OCI-LY3 (cell line): Measurements from ENCODE around the gene LMO7.

Source experiments
- H2AFZ ChIP-seq: fragments of 200-600, 300-600 bp; shearing (Covaris generic); 2 replicates; pipeline ENCODE4 v1.6.0; 2014; ENCODE audit warnings: antibody characterized with exemption, low read depth, low read length
- H3K27ac ChIP-seq: fragments of 200-600, 300-600 bp; sonication (generic); 2 replicates; pipeline ENCODE4 v1.5.1; 2014; ENCODE audit warnings: mild to moderate bottlenecking, low read length, moderate library complexity, mixed read lengths
- H3K27me3 ChIP-seq: fragments of 200-600, 300-600 bp; sonication (generic); 2 replicates; pipeline ENCODE4 v1.6.1; 2014; ENCODE audit warnings: low read depth, low read length, mixed read lengths
- H3K36me3 ChIP-seq: fragments of 200-600, 300-600 bp; sonication (generic); replicated peaks from 2 replicates; pipeline ENCODE3; 2014; ENCODE audit warnings: low read depth, low read length, mixed read lengths
- H3K4me1 ChIP-seq: fragments of 300-600, 200-600 bp; sonication (generic); 2 replicates; pipeline ENCODE4 v1.6.1; 2014; ENCODE audit warnings: low read length, mixed read lengths
- H3K4me2 ChIP-seq: fragments of 200-600, 300-600 bp; sonication (generic); 2 replicates; pipeline ENCODE4 v1.6.1; 2014; ENCODE audit warnings: low read length, mixed read lengths
- H3K4me3 ChIP-seq: fragments of 300-600, 200-600 bp; sonication (generic); 2 replicates; pipeline ENCODE4 v1.5.1; 2014; ENCODE audit warnings: antibody characterized with exemption, mild to moderate bottlenecking, low read length, moderate library complexity
- H3K79me2 ChIP-seq: fragments of 300-600, 200-600 bp; shearing (Covaris generic); 2 replicates; pipeline ENCODE4 v1.6.1; 2014; ENCODE audit warnings: mild to moderate bottlenecking, low read length, mixed read lengths
- H3K9ac ChIP-seq: fragments of 300-600, 200-600 bp; shearing (Covaris generic); 2 replicates; pipeline ENCODE4 v1.6.0; 2014; ENCODE audit warnings: mild to moderate bottlenecking, low read length, moderate library complexity
- H3K9me3 ChIP-seq: fragments of 200-600, 300-600 bp; shearing (Covaris generic); 2 replicates; pipeline ENCODE4 v1.6.1; 2014; ENCODE audit warnings: low read length, mixed read lengths; ENCODE audit not compliant: insufficient read depth
- H4K20me1 ChIP-seq: fragments of 200-600, 300-600 bp; sonication (generic); 2 replicates; pipeline ENCODE4 v1.6.1; 2016; ENCODE audit warnings: low read length, mixed read lengths; ENCODE audit not compliant: insufficient read depth
- EZH2phosphoT487 ChIP-seq: fragments of 200-600 bp; shearing (Covaris generic); IDR thresholded peaks from 2 replicates; pipeline ENCODE4 v1.6.1; 2018; ENCODE audit warnings: antibody characterized with exemption, mixed run types, low read depth
- TF ChIP-seq, protein P1 (sequence below): fragments of 200-600, 300-600 bp; sonication (generic); IDR thresholded peaks from 2 replicates; pipeline ENCODE4 v1.5.1; 2014; ENCODE audit warnings: antibody characterized with exemption, low read length, low read depth

The LMO7 gene

DNA sequence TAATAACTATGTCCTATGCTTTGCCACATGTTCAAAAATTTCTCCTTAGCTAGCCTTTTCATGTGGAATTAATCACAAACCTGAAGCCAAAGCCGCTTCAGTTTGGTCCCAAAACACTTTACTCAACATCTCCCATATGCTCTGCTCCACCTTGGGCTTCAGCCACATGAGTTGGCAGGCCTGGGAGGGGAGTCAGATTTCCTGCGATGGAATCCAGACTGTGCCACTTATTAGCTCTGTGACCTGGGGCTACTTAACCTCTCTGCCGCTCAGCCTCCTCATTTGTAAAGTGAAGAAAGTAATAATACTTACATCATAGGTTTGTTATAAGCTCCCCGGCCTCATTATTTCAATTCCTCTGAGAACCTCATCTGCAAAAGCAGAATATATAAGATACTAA is 272.0 kb downstream of the LMO7 start:
- H3K9me3 ChIP-seq, result no peaks in the 10 kb centered on the region
- H2AFZ ChIP-seq, result no peak overlapping the region
- no peak overlapping the region for H3K4me2 ChIP-seq
- no peak overlapping the region for H3K9ac ChIP-seq
- no peaks in the 10 kb centered on the region for H4K20me1 ChIP-seq
- no peaks in the 10 kb centered on the region for H3K79me2 ChIP-seq
- no peak for TF ChIP-seq EZH2phosphoT487
- TF ChIP-seq, protein P1, sequence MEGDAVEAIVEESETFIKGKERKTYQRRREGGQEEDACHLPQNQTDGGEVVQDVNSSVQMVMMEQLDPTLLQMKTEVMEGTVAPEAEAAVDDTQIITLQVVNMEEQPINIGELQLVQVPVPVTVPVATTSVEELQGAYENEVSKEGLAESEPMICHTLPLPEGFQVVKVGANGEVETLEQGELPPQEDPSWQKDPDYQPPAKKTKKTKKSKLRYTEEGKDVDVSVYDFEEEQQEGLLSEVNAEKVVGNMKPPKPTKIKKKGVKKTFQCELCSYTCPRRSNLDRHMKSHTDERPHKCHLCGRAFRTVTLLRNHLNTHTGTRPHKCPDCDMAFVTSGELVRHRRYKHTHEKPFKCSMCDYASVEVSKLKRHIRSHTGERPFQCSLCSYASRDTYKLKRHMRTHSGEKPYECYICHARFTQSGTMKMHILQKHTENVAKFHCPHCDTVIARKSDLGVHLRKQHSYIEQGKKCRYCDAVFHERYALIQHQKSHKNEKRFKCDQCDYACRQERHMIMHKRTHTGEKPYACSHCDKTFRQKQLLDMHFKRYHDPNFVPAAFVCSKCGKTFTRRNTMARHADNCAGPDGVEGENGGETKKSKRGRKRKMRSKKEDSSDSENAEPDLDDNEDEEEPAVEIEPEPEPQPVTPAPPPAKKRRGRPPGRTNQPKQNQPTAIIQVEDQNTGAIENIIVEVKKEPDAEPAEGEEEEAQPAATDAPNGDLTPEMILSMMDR, result no peak
- H3K4me1 ChIP-seq, result no peaks in the 10 kb centered on the region
- H3K27ac ChIP-seq, result no peak overlapping the region
- H3K27me3 ChIP-seq, result peaks cover 5% of the 10 kb centered on the region
- no peak overlapping the region for H3K4me3 ChIP-seq
- no peaks in the 10 kb centered on the region for H3K36me3 ChIP-seq
